IMR-90 (cell line): ENCODE measurements around the gene SLAMF7. TPM values are rescaled to one million over a fixed set of nuclear protein-coding genes. Genes with fewer than 3 reads are reported as not detected.

Experiments used
- ATAC-seq: fragments of 200-7000 bp; cut with Tn5 transposase; 2 replicates; pipeline ENCODE4 v1.9.1; 2020; ENCODE audit warnings: low read depth, mild to moderate bottlenecking, moderate library complexity
- BruUV-seq: library from RNA; stranded (reverse); fragments of 400-500 nt; replicated peaks from 2 replicates; lab custom pipeline; 2021; lab: Mats Ljungman, UMichigan
- CTCF ChIA-PET: fragments of 300-600 bp; formaldehyde crosslinking; extraction: SDS; loops from one replicate; lab custom pipeline; 2021; ENCODE audit warnings: antibody characterized with exemption; lab: Yijun Ruan, JAX
- POLR2A ChIA-PET: fragments of 300-600 bp; sonication (Branson Sonifier 250); formaldehyde crosslinking; loops from one replicate; lab custom pipeline; 2022; ENCODE audit warnings: antibody characterized with exemption; ENCODE audit not compliant: unreplicated experiment; lab: Charles Lee
- DNase-seq: peaks from one replicate; pipeline ENCODE4 v3.0.0; 2013
- H2AFZ ChIP-seq: replicated peaks from 2 replicates; pipeline ENCODE3; 2013; ENCODE audit warnings: low read length, mild to moderate bottlenecking; ENCODE audit not compliant: poor library complexity
- H2AK5ac ChIP-seq: 2 replicates; pipeline ENCODE4 v1.6.1; 2013; ENCODE audit warnings: low read depth, low read length, inconsistent platforms
- H2AK9ac ChIP-seq: replicated peaks from 2 replicates; pipeline ENCODE3; 2013; ENCODE audit warnings: mild to moderate bottlenecking, low read depth, low read length, moderate library complexity; ENCODE audit not compliant: poor library complexity
- H2BK120ac ChIP-seq: 2 replicates; pipeline ENCODE4 v1.6.1; 2013; ENCODE audit warnings: low read depth, low read length, inconsistent platforms
- H2BK15ac ChIP-seq: 3 replicates; pipeline ENCODE4 v1.6.1; 2013; ENCODE audit warnings: low read depth, low read length, inconsistent platforms
- H2BK20ac ChIP-seq: 2 replicates; pipeline ENCODE4 v1.6.1; 2013; ENCODE audit warnings: low read depth, mild to moderate bottlenecking, inconsistent platforms, low read length, moderate library complexity
- H2BK5ac ChIP-seq: 2 replicates; pipeline ENCODE4 v1.6.1; 2013; ENCODE audit warnings: mild to moderate bottlenecking, low read depth, low read length, inconsistent platforms; ENCODE audit not compliant: poor library complexity, severe bottlenecking
- H3K14ac ChIP-seq: replicated peaks from 2 replicates; pipeline ENCODE4 v1.6.1; 2013; ENCODE audit warnings: low read depth, low read length, inconsistent platforms
- H3K18ac ChIP-seq: 2 replicates; pipeline ENCODE4 v1.6.1; 2013; ENCODE audit warnings: low read depth, low read length, control low read depth
- H3K23ac ChIP-seq: 2 replicates; pipeline ENCODE4 v1.6.1; 2013; ENCODE audit warnings: low read depth, low read length, inconsistent platforms
- H3K27ac ChIP-seq: 2 replicates; pipeline ENCODE4 v1.5.1; 2013; ENCODE audit warnings: mild to moderate bottlenecking, control low read depth, low read length; ENCODE audit not compliant: insufficient read depth
- H3K27me3 ChIP-seq: 2 replicates; pipeline ENCODE4 v1.6.1; 2013; ENCODE audit warnings: low read length; ENCODE audit not compliant: control insufficient read depth, insufficient read depth
- H3K36me3 ChIP-seq: 2 replicates; pipeline ENCODE4 v1.6.1; 2013; ENCODE audit warnings: low read length, mixed read lengths; ENCODE audit not compliant: control insufficient read depth, insufficient read depth
- H3K4ac ChIP-seq: 2 replicates; pipeline ENCODE4 v1.6.1; 2013; ENCODE audit warnings: low read depth, low read length, inconsistent platforms
- H3K4me1 ChIP-seq: 2 replicates; pipeline ENCODE4 v1.6.1; 2013; ENCODE audit warnings: low read length, mixed read lengths; ENCODE audit not compliant: control insufficient read depth, insufficient read depth
- H3K4me2 ChIP-seq: 2 replicates; pipeline ENCODE4 v1.6.1; 2013; ENCODE audit warnings: low read depth, mild to moderate bottlenecking, control low read depth, low read length, moderate library complexity
- H3K4me3 ChIP-seq: 2 replicates; pipeline ENCODE4 v1.5.1; 2013; ENCODE audit warnings: low read depth, mild to moderate bottlenecking, control low read depth, low read length, moderate library complexity; ENCODE audit not compliant: insufficient read depth
- H3K56ac ChIP-seq: 2 replicates; pipeline ENCODE4 v1.6.1; 2013; ENCODE audit warnings: low read length, inconsistent platforms; ENCODE audit not compliant: insufficient read depth; ENCODE audit errors: extremely low read depth
- H3K79me1 ChIP-seq, 2 experiments: 2 replicates each; pipeline ENCODE4 v1.6.1; 2013; ENCODE audit warnings: low read length in 2 of 2, inconsistent platforms in 1 of 2, low read depth in 1 of 2
- H3K9ac ChIP-seq: 2 replicates; pipeline ENCODE4 v1.6.1; 2013; ENCODE audit warnings: low read depth, low read length, control low read depth
- H3K9me1 ChIP-seq: 2 replicates; pipeline ENCODE4 v1.6.1; 2013; ENCODE audit warnings: low read length, inconsistent platforms; ENCODE audit not compliant: insufficient read depth
- H3K9me3 ChIP-seq: 2 replicates; pipeline ENCODE4 v1.6.1; 2013; ENCODE audit warnings: low read length; ENCODE audit not compliant: control insufficient read depth, insufficient read depth
- H4K20me1 ChIP-seq: 2 replicates; pipeline ENCODE4 v1.6.1; 2013; ENCODE audit warnings: low read length, inconsistent platforms; ENCODE audit not compliant: insufficient read depth
- H4K5ac ChIP-seq: 2 replicates; pipeline ENCODE4 v1.6.1; 2013; ENCODE audit warnings: mild to moderate bottlenecking, low read depth, low read length, control low read depth
- H4K8ac ChIP-seq, 2 experiments: 2 replicates each; pipeline ENCODE4 v1.6.1; 2013; ENCODE audit warnings: low read depth in 2 of 2, low read length in 2 of 2, control low read depth in 1 of 2, inconsistent platforms in 1 of 2
- H4K91ac ChIP-seq: 2 replicates; pipeline ENCODE4 v1.6.1; 2013; ENCODE audit warnings: low read depth, low read length, inconsistent platforms; ENCODE audit not compliant: insufficient read depth
- CEBPB ChIP-seq: IDR thresholded peaks from 2 replicates; pipeline ENCODE4 v1.6.1; 2012; ENCODE audit warnings: low read depth, low read length, improper control_type of control experiment
- CHD1 ChIP-seq: IDR thresholded peaks from 2 replicates; pipeline ENCODE4 v1.6.1; 2012; ENCODE audit warnings: low read depth, low read length, improper control_type of control experiment
- FOS ChIP-seq: fragments of 150-350 bp; IDR thresholded peaks from 2 replicates; pipeline ENCODE4 v1.6.1; 2016; ENCODE audit warnings: low read depth, low read length
- MAFK ChIP-seq: IDR thresholded peaks from 2 replicates; pipeline ENCODE4 v1.6.1; 2012; ENCODE audit warnings: low read depth, low read length, improper control_type of control experiment
- NFE2L2 ChIP-seq: fragments of 150-350 bp; IDR thresholded peaks from 2 replicates; pipeline ENCODE4 v1.6.1; 2016; ENCODE audit warnings: low read depth, mild to moderate bottlenecking, low read length
- POLR2A ChIP-seq: IDR thresholded peaks from 2 replicates; pipeline ENCODE4 v1.6.1; 2012; ENCODE audit warnings: mild to moderate bottlenecking, low read depth, low read length
- RFX5 ChIP-seq: IDR thresholded peaks from 2 replicates; pipeline ENCODE4 v1.8.0; 2012; ENCODE audit warnings: low read depth, mild to moderate bottlenecking, low read length, moderate library complexity
- SMC3 ChIP-seq: fragments of 150-350 bp; IDR thresholded peaks from 2 replicates; pipeline ENCODE4 v1.6.1; 2016; ENCODE audit warnings: low read depth, mild to moderate bottlenecking, antibody characterized with exemption, low read length, moderate library complexity
- USF2 ChIP-seq: fragments of 150-350 bp; IDR thresholded peaks from 2 replicates; pipeline ENCODE4 v1.6.1; 2017; ENCODE audit warnings: mild to moderate bottlenecking, antibody characterized with exemption, low read length, low read depth
- WGBS, 2 experiments: methylation state at CpG; one replicate each; pipeline versions ENCODE4 v1.1.5 to v1.1.7; 2013; ENCODE audit warnings: missing lambda C conversion rate in 2 of 2; ENCODE audit not compliant: insufficient read length in 1 of 2; ENCODE audit errors: extremely low coverage in 2 of 2; 5-methylcytosine and 5-hydroxymethylcytosine counted together
- dilution Hi-C: fragments of 300-500 bp; cut with HindIII; formaldehyde crosslinking; loops from one replicate; pipeline ENCODE4 v1.14.3; 2018; ENCODE audit warnings: low sequenced_read_pairs; ENCODE audit not compliant: unreplicated experiment
- in situ Hi-C: fragments of 300-500 bp; cut with MboI; formaldehyde crosslinking; loops from 3 replicates; pipeline ENCODE4 v1.14.3; 2019; ENCODE audit warnings: low sequenced_read_pairs, inconsistent platforms, mixed read lengths
- intact Hi-C: fragments of 100-400 bp; cut with micrococcal nuclease; formaldehyde crosslinking; loops from 2 replicates; pipeline ENCODE4 v1.10.0; 2022
- polyA plus RNA-seq, 3 experiments: library from polyadenylated mRNA; depleted of rRNA; stranded (reverse); fragments of >200 nt; gene quantifications; 2 replicates each; pipeline ENCODE4 v1.2.3, GENCODE V29; 2012; ENCODE audit warnings: low replicate concordance in 1 of 3
- total RNA-seq: library from RNA; depleted of rRNA; stranded (reverse); fragments of >200 nt; gene quantifications from 2 replicates; pipeline ENCODE4 v1.2.3, GENCODE V29; 2012
- TF ChIP-seq, protein P1 (sequence below): fragments of 150-350 bp; IDR thresholded peaks from 2 replicates; pipeline ENCODE4 v1.6.1; 2016; ENCODE audit warnings: low read depth, mild to moderate bottlenecking, low read length, moderate library complexity, borderline replicate concordance
- TF ChIP-seq, protein P2 (sequence below): conservative IDR thresholded peaks from 2 replicates; pipeline ENCODE4 v1.5.1; 2012; ENCODE audit warnings: mild to moderate bottlenecking, low read depth, low read length, improper control_type of control experiment

SLAMF7 gene
- total and polyA plus RNA-seq, 2 of the 4 experiments (the other 2 are of a cell fraction) = not detected

- in situ Hi-C loops = no loop called here
These were observed 9.3 kb downstream of the SLAMF7 start for GRCh38 chr1:160748181-160748877.

More at GRCh38 chr1:160748181-160748877, 9.3 kb downstream of the SLAMF7 start:
- POLR2A ChIA-PET = no interaction called here
- Histone ChIP-seq H3K9ac (no peak overlapping the region), H3K36me3 (no peaks in the 10 kb centered on the region), H3K27me3 (no peaks in the 10 kb centered on the region; the same call in 1 of the 2 replicates), H3K4ac (no peak overlapping the region), H3K9me1 (no peaks in the 10 kb centered on the region), H4K8ac (no peak overlapping the region), H3K4me1 (no peaks in the 10 kb centered on the region), H3K79me1 (no peaks in the 10 kb centered on the region), H2AFZ (no peak overlapping the region), H3K4me3 (no peak overlapping the region), H2AK5ac (no peak overlapping the region), H4K20me1 (no peaks in the 10 kb centered on the region), H4K91ac (no peak overlapping the region), H3K56ac (no peak overlapping the region), H3K27ac (no peak overlapping the region), H2AK9ac (no peak overlapping the region), H2BK15ac (no peak overlapping the region), H3K18ac (no peak overlapping the region), H3K9me3 (no peaks in the 10 kb centered on the region), H3K14ac (no peak overlapping the region), H4K5ac (no peak overlapping the region), H3K4me2 (no peak overlapping the region), H3K23ac (no peak overlapping the region), H2BK120ac (no peak overlapping the region), H2BK5ac (no peak overlapping the region), H2BK20ac (no peak overlapping the region)
- TF ChIP-seq MAFK (no peak), CHD1 (no peak), FOS (no peak), NFE2L2 (no peak), CEBPB (no peak), POLR2A (no peak), RFX5 (no peak), USF2 (no peak), SMC3 (no peak)
- TF ChIP-seq, protein P1, sequence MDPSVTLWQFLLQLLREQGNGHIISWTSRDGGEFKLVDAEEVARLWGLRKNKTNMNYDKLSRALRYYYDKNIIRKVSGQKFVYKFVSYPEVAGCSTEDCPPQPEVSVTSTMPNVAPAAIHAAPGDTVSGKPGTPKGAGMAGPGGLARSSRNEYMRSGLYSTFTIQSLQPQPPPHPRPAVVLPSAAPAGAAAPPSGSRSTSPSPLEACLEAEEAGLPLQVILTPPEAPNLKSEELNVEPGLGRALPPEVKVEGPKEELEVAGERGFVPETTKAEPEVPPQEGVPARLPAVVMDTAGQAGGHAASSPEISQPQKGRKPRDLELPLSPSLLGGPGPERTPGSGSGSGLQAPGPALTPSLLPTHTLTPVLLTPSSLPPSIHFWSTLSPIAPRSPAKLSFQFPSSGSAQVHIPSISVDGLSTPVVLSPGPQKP = no peak
- TF ChIP-seq, protein P2, sequence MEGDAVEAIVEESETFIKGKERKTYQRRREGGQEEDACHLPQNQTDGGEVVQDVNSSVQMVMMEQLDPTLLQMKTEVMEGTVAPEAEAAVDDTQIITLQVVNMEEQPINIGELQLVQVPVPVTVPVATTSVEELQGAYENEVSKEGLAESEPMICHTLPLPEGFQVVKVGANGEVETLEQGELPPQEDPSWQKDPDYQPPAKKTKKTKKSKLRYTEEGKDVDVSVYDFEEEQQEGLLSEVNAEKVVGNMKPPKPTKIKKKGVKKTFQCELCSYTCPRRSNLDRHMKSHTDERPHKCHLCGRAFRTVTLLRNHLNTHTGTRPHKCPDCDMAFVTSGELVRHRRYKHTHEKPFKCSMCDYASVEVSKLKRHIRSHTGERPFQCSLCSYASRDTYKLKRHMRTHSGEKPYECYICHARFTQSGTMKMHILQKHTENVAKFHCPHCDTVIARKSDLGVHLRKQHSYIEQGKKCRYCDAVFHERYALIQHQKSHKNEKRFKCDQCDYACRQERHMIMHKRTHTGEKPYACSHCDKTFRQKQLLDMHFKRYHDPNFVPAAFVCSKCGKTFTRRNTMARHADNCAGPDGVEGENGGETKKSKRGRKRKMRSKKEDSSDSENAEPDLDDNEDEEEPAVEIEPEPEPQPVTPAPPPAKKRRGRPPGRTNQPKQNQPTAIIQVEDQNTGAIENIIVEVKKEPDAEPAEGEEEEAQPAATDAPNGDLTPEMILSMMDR = no peak
- intact Hi-C loops (no loop called here), dilution Hi-C loops (no loop called here)
- no peak for ATAC-seq
- DNase-seq = no peak
- no CpG with 5 or more reads among the region's 10 CpGs for WGBS, 2 experiments
- CTCF ChIA-PET = no interaction called here
- BruUV-seq = no TSS peak
